GM12878 (cell line): ENCODE data around the gene C22orf15. TPM values are rescaled to one million over a fixed set of nuclear protein-coding genes. Genes with fewer than 3 reads are reported as not detected.

Experiments
- BCL3 ChIP-seq: IDR thresholded peaks from 2 replicates; pipeline ENCODE4 v1.6.1; 2011; ENCODE audit warnings: borderline replicate concordance, low read depth, mild to moderate bottlenecking, moderate library complexity, low read length; ENCODE audit not compliant: insufficient read depth, poor library complexity, severe bottlenecking
- CHD4 ChIP-seq: fragments of 200-600 bp; sonication (generic); IDR thresholded peaks from 2 replicates; pipeline ENCODE4 v1.6.1; 2016; ENCODE audit warnings: mild to moderate bottlenecking
- CUX1 ChIP-seq: IDR thresholded peaks from 2 replicates; pipeline ENCODE4 v1.6.1; 2012; ENCODE audit warnings: improper control_type of control experiment, low read depth, low read length; ENCODE audit not compliant: insufficient replicate concordance
- E2F8 ChIP-seq: fragments of 450-650 bp; IDR thresholded peaks from 2 replicates; pipeline ENCODE4 v1.6.1; 2018; ENCODE audit warnings: mild to moderate bottlenecking, low read depth, moderate library complexity; ENCODE audit not compliant: partially characterized antibody
- IRF5 ChIP-seq: fragments of 450-650 bp; IDR thresholded peaks from 2 replicates; pipeline ENCODE4 v1.6.1; 2017; ENCODE audit warnings: borderline replicate concordance
- MEF2B ChIP-seq: fragments of 450-650 bp; IDR thresholded peaks from 2 replicates; pipeline ENCODE4 v1.6.1; 2018; ENCODE audit warnings: mild to moderate bottlenecking, moderate library complexity; ENCODE audit not compliant: partially characterized antibody, poor library complexity, severe bottlenecking
- MLLT1 ChIP-seq: fragments of 450-650 bp; IDR thresholded peaks from 2 replicates; pipeline ENCODE4 v1.6.1; 2016; ENCODE audit warnings: mild to moderate bottlenecking
- MXI1 ChIP-seq: fragments of 150-350 bp; IDR thresholded peaks from 2 replicates; pipeline ENCODE4 v1.6.1; 2011; ENCODE audit warnings: low read depth, mild to moderate bottlenecking, inconsistent platforms, low read length, improper control_type of control experiment
- MYB ChIP-seq: fragments of 150-350 bp; IDR thresholded peaks from 2 replicates; pipeline ENCODE4 v1.6.1; 2014; ENCODE audit warnings: mild to moderate bottlenecking, low read depth, low read length, borderline replicate concordance
- NBN ChIP-seq: fragments of 450-650 bp; IDR thresholded peaks from 2 replicates; pipeline ENCODE4 v1.6.1; 2016
- NRF1 ChIP-seq: conservative IDR thresholded peaks from 2 replicates; pipeline ENCODE4 v1.6.1; 2011; ENCODE audit warnings: mild to moderate bottlenecking, low read depth, low read length, improper control_type of control experiment
- RAD21 ChIP-seq: IDR thresholded peaks from 2 replicates; pipeline ENCODE4 v1.6.1; 2011; ENCODE audit warnings: mild to moderate bottlenecking, low read depth, low read length, moderate library complexity; ENCODE audit not compliant: insufficient read depth
- SIN3A ChIP-seq: IDR thresholded peaks from 2 replicates; pipeline ENCODE4 v1.6.1; 2012; ENCODE audit warnings: low read depth, low read length, improper control_type of control experiment
- SIX5 ChIP-seq: IDR thresholded peaks from 2 replicates; pipeline ENCODE4 v1.6.1; 2011; ENCODE audit warnings: mild to moderate bottlenecking, low read depth, low read length, moderate library complexity; ENCODE audit not compliant: severe bottlenecking
- SPI1 ChIP-seq: IDR thresholded peaks from 2 replicates; pipeline ENCODE4 v1.6.1; 2011; ENCODE audit warnings: low read depth, mild to moderate bottlenecking, low read length, moderate library complexity, borderline replicate concordance; ENCODE audit not compliant: insufficient read depth
- ZNF622 ChIP-seq: fragments of 450-650 bp; IDR thresholded peaks from 2 replicates; pipeline ENCODE4 v1.6.1; 2017; ENCODE audit warnings: mild to moderate bottlenecking, inconsistent platforms
- ZZZ3 ChIP-seq: IDR thresholded peaks from 2 replicates; pipeline ENCODE4 v1.6.1; 2011; ENCODE audit warnings: low read depth; ENCODE audit not compliant: control insufficient read depth, insufficient read length
- polyA plus RNA-seq, 11 experiments: library from polyadenylated mRNA; depleted of rRNA in 4 of 11; unstranded in 6 of 11; stranded (reverse) in 5 of 11; fragments of >200 nt; fragmentation: Nextera tagmentation in 4 of 11; fragmentation: Illumina TruSeq in 1 of 11; extraction: Ambion mirVana in 4 of 11; extraction: Trizol in 1 of 11; gene quantifications; 1 replicate in 1 of 11; 2 replicates in 10 of 11; pipeline versions ENCODE4 v1.2.1 to v1.2.3, GENCODE V29; 2011 to 2016; ENCODE audit warnings: inconsistent platforms in 2 of 11, missing spikeins in 2 of 11, low read depth in 1 of 11
- total RNA-seq, 4 experiments: library from RNA; depleted of rRNA in 3 of 4; stranded (reverse); fragments of >200 nt in 3 of 4; fragmentation: Illumina TruSeq in 1 of 4; extraction: Trizol in 1 of 4; gene quantifications; 2 replicates each; pipeline versions ENCODE4 v1.2.1 to v1.2.3, GENCODE V29; 2013 to 2021

Gene C22orf15
- total and polyA plus RNA-seq, 10 of the 15 experiments (the other 5 are each of a cell fraction or from before 2014, with no cell fraction given), result 0.05 to 0.47 (median 0.13) TPM; not detected in 3

GRCh38 chr22:23752090-23752691 is 10.6 kb upstream of the C22orf15 start (continued):
- TF ChIP-seq CUX1 (no peak), ZZZ3 (no peak), SIN3A (no peak), MLLT1 (no peak), MYB (no peak), NBN (no peak), SPI1 (peak; percentile 53), RAD21 (no peak), CHD4 (no peak), IRF5 (no peak), BCL3 (peak; percentile 37), NRF1 (no peak), MEF2B (peak; percentile 71), E2F8 (no peak), MXI1 (no peak), ZNF622 (no peak), SIX5 (no peak)
